Caco-2 (cell line): ENCODE results near the gene IGF1. TPM values are rescaled to one million over a fixed set of nuclear protein-coding genes. Genes with fewer than 3 reads are reported as not detected.

Source experiments
- BruUV-seq: library from RNA; stranded (reverse); fragments of 400-500 nt; replicated peaks from 2 replicates; lab custom pipeline; 2021; lab: Mats Ljungman, UMichigan
- CTCF ChIA-PET: fragments of 300-600 bp; sonication (Branson Sonifier 250); formaldehyde crosslinking; loops from one replicate; lab custom pipeline; 2022; ENCODE audit warnings: antibody characterized with exemption; lab: Charles Lee
- POLR2A ChIA-PET: fragments of 300-600 bp; sonication (Branson Sonifier 250); formaldehyde crosslinking; loops from one replicate; lab custom pipeline; 2022; ENCODE audit warnings: antibody characterized with exemption; lab: Charles Lee
- DNase-seq, 2 experiments: peaks; one replicate each; pipeline versions ENCODE4 v3.0.0 to v3.0.0-alpha.2; 2020 to 2022
- H3K27me3 ChIP-seq: replicated peaks from 2 replicates; pipeline ENCODE4 v1.6.0; 2011; ENCODE audit warnings: low read length; ENCODE audit not compliant: control insufficient read depth, insufficient read depth
- H3K36me3 ChIP-seq: 2 replicates; pipeline ENCODE4 v1.5.1; 2011; ENCODE audit warnings: low read length; ENCODE audit not compliant: control insufficient read depth, insufficient read depth
- H3K4me1 ChIP-seq: fragments of 250-450 bp; sonication (Bioruptor Pico); 2 replicates; pipeline ENCODE4 v1.5.1; 2020; ENCODE audit warnings: mild to moderate bottlenecking
- H3K4me3 ChIP-seq: 2 replicates; pipeline ENCODE4 v1.5.1; 2011; ENCODE audit warnings: low read depth, mild to moderate bottlenecking, control low read depth, low read length
- H3K9me3 ChIP-seq: fragments of 250-450 bp; sonication (Bioruptor Pico); 2 replicates; pipeline ENCODE4 v1.5.1; 2020; ENCODE audit warnings: mild to moderate bottlenecking, moderate library complexity
- H3K27ac Mint-ChIP-seq: one replicate; pipeline ENCODE4 v1.8.0; 2022; ENCODE audit warnings: mixed read lengths; ENCODE audit not compliant: unreplicated experiment
- H3K27me3 Mint-ChIP-seq: one replicate; pipeline ENCODE4 v1.8.0; 2022; ENCODE audit warnings: mixed read lengths; ENCODE audit not compliant: insufficient read depth, unreplicated experiment
- H3K36me3 Mint-ChIP-seq: one replicate; pipeline ENCODE4 v1.8.0; 2022; ENCODE audit warnings: mild to moderate bottlenecking, mixed read lengths; ENCODE audit not compliant: insufficient read depth, unreplicated experiment
- H3K4me1 Mint-ChIP-seq: one replicate; pipeline ENCODE4 v1.8.0; 2022; ENCODE audit warnings: low read depth, mixed read lengths; ENCODE audit not compliant: unreplicated experiment
- H3K4me3 Mint-ChIP-seq: one replicate; pipeline ENCODE4 v1.8.0; 2022; ENCODE audit warnings: mild to moderate bottlenecking, moderate library complexity, mixed read lengths; ENCODE audit not compliant: unreplicated experiment
- H3K9me3 Mint-ChIP-seq: one replicate; pipeline ENCODE4 v1.8.0; 2022; ENCODE audit warnings: mixed read lengths; ENCODE audit not compliant: unreplicated experiment
- intact Hi-C: fragments of 100-400 bp; cut with micrococcal nuclease; formaldehyde crosslinking; loops from one replicate; pipeline ENCODE4 v1.10.0; 2022; ENCODE audit not compliant: unreplicated experiment
- total RNA-seq: library from RNA; stranded (reverse); gene quantifications from 2 replicates; pipeline ENCODE4 v1.2.3, GENCODE V29; 2022
- TF ChIP-seq, protein P1 (sequence below), 2 experiments: fragments of 200-600 bp in 1 of 2; IDR thresholded peaks; 1 replicate in 1 of 2; 2 replicates in 1 of 2; pipeline versions ENCODE4 v1.5.1 to v1.8.0; 2011 to 2022; ENCODE audit warnings: antibody characterized with exemption in 1 of 2, control low read depth in 1 of 2, inconsistent platforms in 1 of 2, low read depth in 1 of 2, low read length in 1 of 2, mild to moderate bottlenecking in 1 of 2, moderate library complexity in 1 of 2; ENCODE audit not compliant: insufficient read depth in 1 of 2, severe bottlenecking in 1 of 2, unreplicated experiment in 1 of 2

Gene IGF1
- total RNA-seq, 1 experiment from 2014 or later: 2.3 TPM

DNA sequence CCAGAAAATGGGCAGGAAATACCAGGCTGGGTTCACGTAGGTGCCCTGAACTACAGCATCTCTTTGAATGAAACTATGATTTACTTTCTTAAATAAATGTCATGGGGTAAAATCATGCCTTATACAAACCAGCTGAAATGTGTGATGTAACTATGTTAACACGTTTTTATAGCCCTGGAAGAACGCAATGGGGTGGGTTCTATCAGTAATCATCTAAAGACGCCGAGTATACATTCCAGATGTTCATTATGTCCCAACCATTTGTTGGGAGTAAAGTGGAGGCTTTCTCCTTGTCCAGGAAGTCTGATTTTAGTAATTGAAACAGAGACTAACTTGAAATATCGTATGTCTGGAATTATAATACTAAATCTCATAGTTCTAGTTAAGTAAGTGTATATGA is 16.2 kb upstream of the IGF1 start:
- intact Hi-C loops: no loop called here
- CTCF ChIA-PET: no interaction called here

DNA sequence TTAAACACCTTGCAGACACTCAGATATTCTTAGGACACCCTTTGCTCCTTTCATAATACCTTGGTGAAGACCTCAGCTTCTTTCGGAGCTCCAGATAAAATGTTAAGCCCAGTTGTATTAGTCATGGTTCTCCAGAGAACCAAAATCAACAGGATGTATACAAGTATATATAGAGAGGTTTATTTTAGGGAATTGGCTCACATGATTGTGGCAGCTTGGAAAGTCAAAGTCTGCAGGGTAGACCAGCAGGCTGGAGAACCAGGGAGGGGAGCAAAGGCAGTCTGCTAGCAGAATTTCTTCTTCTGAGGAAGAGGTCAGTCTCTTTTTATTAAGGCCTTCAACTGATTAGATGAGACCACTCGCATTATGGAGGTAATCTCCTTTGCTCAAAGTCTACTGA is 6.9 kb upstream of the IGF1 start:
- Mint-ChIP-seq H3K36me3 (no peaks in the 10 kb centered on the region), H3K27me3 (no peaks in the 10 kb centered on the region), H3K9me3 (peaks cover 9% of the 10 kb centered on the region), H3K4me3 (no peak overlapping the region), H3K27ac (no peak overlapping the region), H3K4me1 (no peaks in the 10 kb centered on the region)
- DNase-seq: no peak
- no peaks in the 10 kb centered on the region for H3K27me3 ChIP-seq
- H3K9me3 ChIP-seq: no peaks in the 10 kb centered on the region
- ChIA-PET POLR2A (no interaction called here), CTCF (no interaction called here)
- no peaks in the 10 kb centered on the region for H3K4me1 ChIP-seq
- no TSS peak for BruUV-seq
- H3K36me3 ChIP-seq: no peaks in the 10 kb centered on the region
- intact Hi-C loops: no loop called here
- TF ChIP-seq, protein P1, sequence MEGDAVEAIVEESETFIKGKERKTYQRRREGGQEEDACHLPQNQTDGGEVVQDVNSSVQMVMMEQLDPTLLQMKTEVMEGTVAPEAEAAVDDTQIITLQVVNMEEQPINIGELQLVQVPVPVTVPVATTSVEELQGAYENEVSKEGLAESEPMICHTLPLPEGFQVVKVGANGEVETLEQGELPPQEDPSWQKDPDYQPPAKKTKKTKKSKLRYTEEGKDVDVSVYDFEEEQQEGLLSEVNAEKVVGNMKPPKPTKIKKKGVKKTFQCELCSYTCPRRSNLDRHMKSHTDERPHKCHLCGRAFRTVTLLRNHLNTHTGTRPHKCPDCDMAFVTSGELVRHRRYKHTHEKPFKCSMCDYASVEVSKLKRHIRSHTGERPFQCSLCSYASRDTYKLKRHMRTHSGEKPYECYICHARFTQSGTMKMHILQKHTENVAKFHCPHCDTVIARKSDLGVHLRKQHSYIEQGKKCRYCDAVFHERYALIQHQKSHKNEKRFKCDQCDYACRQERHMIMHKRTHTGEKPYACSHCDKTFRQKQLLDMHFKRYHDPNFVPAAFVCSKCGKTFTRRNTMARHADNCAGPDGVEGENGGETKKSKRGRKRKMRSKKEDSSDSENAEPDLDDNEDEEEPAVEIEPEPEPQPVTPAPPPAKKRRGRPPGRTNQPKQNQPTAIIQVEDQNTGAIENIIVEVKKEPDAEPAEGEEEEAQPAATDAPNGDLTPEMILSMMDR (IDR thresholded peaks at IDR 0.05; ENCODE audit: insufficient read depth in 1 of 2, low read depth in 1 of 2, low read length in 1 of 2, severe bottlenecking in 1 of 2, unreplicated experiment in 1 of 2): no peak
- no peak overlapping the region for H3K4me3 ChIP-seq

More for the DNA sequence above, 16.2 kb upstream of the IGF1 start:
- no TSS peak for BruUV-seq
- Mint-ChIP-seq H3K27me3 (peaks cover 11% of the 10 kb centered on the region), H3K4me3 (no peak overlapping the region), H3K36me3 (no peaks in the 10 kb centered on the region), H3K9me3 (peaks cover 20% of the 10 kb centered on the region), H3K27ac (no peak overlapping the region), H3K4me1 (no peaks in the 10 kb centered on the region)
- H3K4me3 ChIP-seq: no peak overlapping the region
- no peaks in the 10 kb centered on the region for H3K36me3 ChIP-seq
- TF ChIP-seq, protein P1 (IDR thresholded peaks at IDR 0.05; ENCODE audit: insufficient read depth in 1 of 2, low read depth in 1 of 2, low read length in 1 of 2, severe bottlenecking in 1 of 2, unreplicated experiment in 1 of 2): no peak
- no peaks in the 10 kb centered on the region for H3K9me3 ChIP-seq
- H3K4me1 ChIP-seq: no peaks in the 10 kb centered on the region
- POLR2A ChIA-PET: no interaction called here
- DNase-seq: no peak
- no peaks in the 10 kb centered on the region for H3K27me3 ChIP-seq

DNA sequence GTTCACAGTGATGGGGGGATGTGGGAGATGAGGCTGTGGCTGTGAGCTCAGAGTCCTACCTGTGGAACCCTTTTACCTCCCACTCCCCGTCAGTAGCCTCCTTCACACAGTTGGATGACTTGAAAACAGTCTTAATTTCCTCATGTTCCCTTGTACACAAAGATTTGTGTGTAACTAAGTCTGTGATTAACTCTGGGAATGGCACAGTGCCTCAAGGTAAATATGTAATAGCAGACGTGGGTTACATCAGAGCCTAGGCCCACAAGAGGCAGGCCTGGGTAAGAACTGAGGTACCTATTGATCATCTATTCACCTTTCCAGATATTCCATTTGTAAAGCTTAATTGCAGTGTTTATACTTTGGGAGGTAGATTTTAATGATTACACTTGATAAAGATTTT is 5.8 kb upstream of the IGF1 start:
- no TSS peak for BruUV-seq
- H3K27me3 Mint-ChIP-seq: no peaks in the 10 kb centered on the region

More for the DNA sequence above, 5.8 kb upstream of the IGF1 start:
- Histone ChIP-seq H3K27me3 (no peaks in the 10 kb centered on the region), H3K9me3 (no peaks in the 10 kb centered on the region), H3K4me3 (no peak overlapping the region), H3K36me3 (no peaks in the 10 kb centered on the region), H3K4me1 (no peaks in the 10 kb centered on the region)
- DNase-seq: no peak
- TF ChIP-seq, protein P1 (IDR thresholded peaks at IDR 0.05; ENCODE audit: insufficient read depth in 1 of 2, low read depth in 1 of 2, low read length in 1 of 2, severe bottlenecking in 1 of 2, unreplicated experiment in 1 of 2): no peak
- no peak overlapping the region for H3K4me3 Mint-ChIP-seq
- H3K4me1 Mint-ChIP-seq: no peaks in the 10 kb centered on the region
- ChIA-PET POLR2A (no interaction called here), CTCF (no interaction called here)
- H3K9me3 Mint-ChIP-seq: peaks cover 9% of the 10 kb centered on the region
- H3K36me3 Mint-ChIP-seq: no peaks in the 10 kb centered on the region
- intact Hi-C loops: no loop called here
- no peak overlapping the region for H3K27ac Mint-ChIP-seq
